Endothelial cell of umbilical vein (primary cell): ENCODE results near the gene NEUROD1. TPM values are rescaled to one million over a fixed set of nuclear protein-coding genes. Genes with fewer than 3 reads are reported as not detected.

Experiments used
- BruUV-seq: library from RNA; stranded (reverse); fragments of 400-500 nt; replicated peaks from 2 replicates; lab custom pipeline; 2021; lab: Mats Ljungman, UMichigan
- CTCF ChIA-PET: fragments of 300-600, 350-600 bp; sonication (Branson Sonifier 250); formaldehyde crosslinking; loops from one replicate; lab custom pipeline; 2021; ENCODE audit warnings: antibody characterized with exemption, inconsistent platforms; lab: Charles Lee
- POLR2A ChIA-PET: fragments of 300-600, 350-600 bp; sonication (Branson Sonifier 250); formaldehyde crosslinking; loops from one replicate; lab custom pipeline; 2021; ENCODE audit warnings: antibody characterized with exemption, inconsistent platforms; lab: Charles Lee
- DNase-seq: peaks from one replicate; pipeline ENCODE4 v3.0.0-alpha.2; 2011; ENCODE audit warnings: low read depth, low spot score
- FAIRE-seq: peaks from 2 replicates; lab custom pipeline; 2011; peaks lifted over from hg19 to GRCh38; lab: Jason Lieb, UNC
- H2AFZ ChIP-seq: 2 replicates; pipeline ENCODE4 v1.6.0; 2012; ENCODE audit warnings: low read depth, low read length, control low read depth, inconsistent platforms
- H3K27ac ChIP-seq: 2 replicates; pipeline ENCODE4 v1.5.1; 2011; ENCODE audit warnings: low read depth, mild to moderate bottlenecking, control low read depth, low read length, moderate library complexity; ENCODE audit not compliant: insufficient read depth
- H3K27me3 ChIP-seq, 2 experiments: 2 replicates each; pipeline versions ENCODE4 v1.6.0 to v1.6.1; 2011; ENCODE audit warnings: low read length in 2 of 2, mixed read lengths in 1 of 2; ENCODE audit not compliant: control insufficient read depth in 2 of 2, insufficient read depth in 2 of 2
- H3K36me3 ChIP-seq, 2 experiments: 2 replicates in 1 of 2; 3 replicates in 1 of 2; pipeline ENCODE4 v1.5.1; 2011; ENCODE audit warnings: low read length in 2 of 2, mild to moderate bottlenecking in 1 of 2, moderate library complexity in 1 of 2; ENCODE audit not compliant: control insufficient read depth in 2 of 2, insufficient read depth in 2 of 2; ENCODE audit errors: extremely low read depth in 1 of 2
- H3K4me1 ChIP-seq: 3 replicates; pipeline ENCODE4 v1.5.1; 2011; ENCODE audit warnings: mild to moderate bottlenecking, low read length; ENCODE audit not compliant: control insufficient read depth, insufficient read depth; ENCODE audit errors: extremely low read depth
- H3K4me2 ChIP-seq: 2 replicates; pipeline ENCODE4 v1.6.1; 2011; ENCODE audit warnings: low read length, control low read depth, mixed read lengths; ENCODE audit not compliant: insufficient read depth
- H3K4me3 ChIP-seq, 3 experiments: fragments of 200-600 bp in 1 of 3; sonication (generic), shearing (Covaris generic) in 1 of 3; replicated peaks in 1 of 3; 2 replicates each; pipeline ENCODE4 v1.5.1; 2011 to 2016; ENCODE audit warnings: control low read depth in 3 of 3, low read length in 3 of 3, mild to moderate bottlenecking in 2 of 3, inconsistent platforms in 1 of 3, low read depth in 1 of 3, moderate library complexity in 1 of 3; ENCODE audit not compliant: insufficient read depth in 1 of 3
- H3K79me2 ChIP-seq: 2 replicates; pipeline ENCODE4 v1.6.0; 2012; ENCODE audit warnings: low read length, inconsistent platforms; ENCODE audit not compliant: control insufficient read depth, insufficient read depth
- H3K9ac ChIP-seq: replicated peaks from 2 replicates; pipeline ENCODE3; 2011; ENCODE audit warnings: low read length, control low read depth; ENCODE audit not compliant: insufficient read depth; ENCODE audit errors: extremely low read depth
- H3K9me1 ChIP-seq: replicated peaks from 3 replicates; pipeline ENCODE4 v1.6.0; 2011; ENCODE audit warnings: mild to moderate bottlenecking, low read length; ENCODE audit not compliant: control insufficient read depth, insufficient read depth; ENCODE audit errors: extremely low read depth
- H3K9me3 ChIP-seq: replicated peaks from 2 replicates; pipeline ENCODE4 v1.5.1; 2012; ENCODE audit warnings: low read length, inconsistent platforms; ENCODE audit not compliant: control insufficient read depth, insufficient read depth
- H4K20me1 ChIP-seq: replicated peaks from 2 replicates; pipeline ENCODE3; 2011; ENCODE audit warnings: mild to moderate bottlenecking, low read length; ENCODE audit not compliant: control insufficient read depth, insufficient read depth; ENCODE audit errors: extremely low read depth
- EZH2 ChIP-seq: IDR thresholded peaks from 2 replicates; pipeline ENCODE4 v1.6.1; 2012; ENCODE audit warnings: borderline replicate concordance, low read depth, mild to moderate bottlenecking, moderate library complexity, low read length, inconsistent platforms; ENCODE audit not compliant: severe bottlenecking
- FOS ChIP-seq: IDR thresholded peaks from 2 replicates; pipeline ENCODE4 v1.6.1; 2011; ENCODE audit warnings: mild to moderate bottlenecking, low read length, moderate library complexity, borderline replicate concordance; ENCODE audit not compliant: insufficient read depth
- POLR2A ChIP-seq: IDR thresholded peaks from 2 replicates; pipeline ENCODE4 v1.6.1; 2012; ENCODE audit warnings: low read depth, mild to moderate bottlenecking, control low read depth, low read length
- POLR2AphosphoS5 ChIP-seq: IDR thresholded peaks from 2 replicates; pipeline ENCODE4 v1.6.1; 2012; ENCODE audit warnings: low read depth, mild to moderate bottlenecking, control low read depth, low read length, moderate library complexity; ENCODE audit not compliant: insufficient read depth
- dilution Hi-C: fragments of 300-500 bp; cut with MboI; formaldehyde crosslinking; loops from one replicate; pipeline ENCODE4 v1.15.0; 2019; ENCODE audit warnings: low sequenced_read_pairs; ENCODE audit not compliant: extremely low pct_ligation_motif_present
- intact Hi-C: fragments of 100-400 bp; cut with micrococcal nuclease; formaldehyde crosslinking; loops from one replicate; pipeline ENCODE4 v1.10.0; 2022
- polyA plus RNA-seq, 4 experiments: library from polyadenylated mRNA; depleted of rRNA in 3 of 4; stranded (reverse) in 3 of 4; unstranded in 1 of 4; fragments of >200 nt; gene quantifications; 2 replicates each; pipeline versions ENCODE4 v1.2.1 to v1.2.3, GENCODE V29; 2011 to 2012; ENCODE audit warnings: missing spikeins in 1 of 4
- total RNA-seq: library from RNA; stranded (reverse); gene quantifications from 2 replicates; pipeline ENCODE4 v1.2.3, GENCODE V29; 2021

Gene NEUROD1
- total and polyA plus RNA-seq, 2 donors (not counting 3 experiments of a cell fraction or from before 2014, with no cell fraction given): not detected

DNA sequence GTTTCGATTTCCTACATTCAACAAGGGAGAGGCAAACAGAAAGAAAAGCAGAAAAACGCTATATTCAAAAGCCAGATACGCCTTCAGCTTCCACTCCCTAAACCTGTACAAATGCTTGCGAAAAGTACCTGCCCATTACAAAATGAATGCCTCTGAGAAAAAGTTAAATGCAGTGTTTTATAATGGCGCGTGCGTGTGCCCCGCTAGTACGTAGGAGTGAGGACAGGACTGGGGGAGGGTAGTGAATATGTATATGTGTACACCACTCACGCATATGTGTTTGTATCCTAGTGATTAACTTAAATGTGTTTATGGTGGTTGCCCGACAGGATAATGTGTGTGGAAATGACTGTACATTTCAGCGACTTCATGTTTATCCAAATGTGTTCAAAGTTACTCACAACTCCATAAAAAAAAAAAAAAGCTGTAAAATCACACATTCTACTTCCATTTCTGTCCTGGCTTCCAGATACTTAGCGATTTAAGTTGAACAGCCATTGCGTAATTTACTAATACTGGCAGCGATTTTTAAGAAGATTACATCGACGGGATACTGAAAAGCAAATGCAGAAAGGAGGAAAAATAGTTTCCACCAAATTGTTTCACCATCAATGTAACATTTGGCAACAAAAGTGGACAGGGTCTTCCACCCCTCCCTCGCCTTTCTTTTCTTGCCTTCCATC lies 1.3 kb downstream of the NEUROD1 start:
- dilution Hi-C loops (no loop called here), intact Hi-C loops (no loop called here)
- FAIRE-seq: no peak
- Histone ChIP-seq H4K20me1 (no peaks in the 10 kb centered on the region), H2AFZ (no peak overlapping the region), H3K4me2 (no peak overlapping the region), H3K27ac (no peak overlapping the region), H3K27me3 (peaks cover 54 to 64% of the 10 kb centered on the region in 2 experiments), H3K9ac (no peak overlapping the region), H3K36me3 (no peaks in the 10 kb centered on the region), H3K9me1 (no peaks in the 10 kb centered on the region), H3K4me1 (no peaks in the 10 kb centered on the region), H3K4me3 (no peak overlapping the region), H3K9me3 (no peaks in the 10 kb centered on the region), H3K79me2 (no peaks in the 10 kb centered on the region)
- CTCF ChIA-PET: no interaction called here
- no peak for TF ChIP-seq FOS
- POLR2A ChIA-PET: no interaction called here
- BruUV-seq: no TSS peak
- DNase-seq: no peak

- H4K20me1 ChIP-seq: no peaks in the 10 kb centered on the region
- H3K79me2 ChIP-seq: no peaks in the 10 kb centered on the region
- H3K4me3 ChIP-seq: no peak overlapping the region
- POLR2A ChIA-PET: interaction anchor here (0.7 kb wide), 1 partner anchor 62 kb away, joined by 3 read pairs; no protein-coding TSS in a partner anchor
- CTCF ChIA-PET: interaction anchor here (0.6 to 1.1 kb wide), 3 partner anchors 8 to 65 kb away, joined by 3 to 5 read pairs (median 3); no protein-coding TSS in a partner anchor
- no peak overlapping the region for H3K9ac ChIP-seq
- H2AFZ ChIP-seq: no peak overlapping the region
- intact Hi-C loops: no loop called here
- H3K27me3 ChIP-seq: peaks cover 51 to 55% of the 10 kb centered on the region in 2 experiments
- no peak overlapping the region for H3K4me2 ChIP-seq
- no peaks in the 10 kb centered on the region for H3K9me1 ChIP-seq
- no peaks in the 10 kb centered on the region for H3K36me3 ChIP-seq
- DNase-seq (peak; percentile 55), FAIRE-seq (peak; percentile 28)
- no peak overlapping the region for H3K27ac ChIP-seq
- BruUV-seq: no TSS peak
- TF ChIP-seq POLR2A: no peak
- peak; percentile 94 for TF ChIP-seq EZH2
- TF ChIP-seq FOS: no peak
- no peak for TF ChIP-seq POLR2AphosphoS5
- dilution Hi-C loops: no loop called here
- no peaks in the 10 kb centered on the region for H3K4me1 ChIP-seq
- H3K9me3 ChIP-seq: no peaks in the 10 kb centered on the region
Measured at GRCh38 chr2:181677912-181678586, 2.3 kb downstream of the NEUROD1 start.
